Smooth muscle cell (in vitro differentiated cells): ENCODE data around the gene SMIM11. TPM values are rescaled to one million over a fixed set of nuclear protein-coding genes. Genes with fewer than 3 reads are reported as not detected.

Source experiments
- polyA plus RNA-seq: library from polyadenylated mRNA; unstranded; fragments of >200 nt; fragmentation: Nextera tagmentation; extraction: Ambion mirVana; gene quantifications from 2 replicates; pipeline ENCODE4 v1.2.1, GENCODE V29; 2016
- total RNA-seq: library from RNA; depleted of rRNA; stranded (reverse); fragments of >200 nt; gene quantifications from 2 replicates; pipeline ENCODE4 v1.2.3, GENCODE V29; 2014

The SMIM11 gene
- total and polyA plus RNA-seq, 2 experiments from 2014 or later, result 0.57 to 3.8 TPM

Other genes starting within 250 kb of the SMIM11 start
- not detected in 2 replicates for gene KCNE2, start 11.5 kb upstream of the SMIM11 start, total RNA-seq
- gene KCNE2, start 11.5 kb upstream of the SMIM11 start, polyA plus RNA-seq, result 0.45 and 1.1 TPM in 2 replicates
- gene SMIM34, start 48.4 kb downstream of the SMIM11 start, total RNA-seq, result not detected in 2 replicates
- gene SMIM34, start 48.4 kb downstream of the SMIM11 start, polyA plus RNA-seq, result not detected in 2 replicates
- gene KCNE1, start 136.7 kb downstream of the SMIM11 start, total RNA-seq, result 1.3 TPM in 1 of 2 replicates, not detected in the other
- gene KCNE1, start 136.7 kb downstream of the SMIM11 start, polyA plus RNA-seq, result 0.16 and 1.2 TPM in 2 replicates
- gene RCAN1, start 239.6 kb downstream of the SMIM11 start, total RNA-seq, result 153 and 155 TPM in 2 replicates
- 77.3 and 96.3 TPM in 2 replicates for gene RCAN1, start 239.6 kb downstream of the SMIM11 start, polyA plus RNA-seq